GM18909 (cell line): ENCODE measurements around the gene SNRPA1.
"Not testable (repeated sequence)": the region's sequence is repeated elsewhere in the genome, so short reads cannot be mapped to it uniquely, and the experiment has no call there.

ENCODE experiments used
- ATAC-seq: cut with Tn5 transposase; IDR thresholded peaks from one replicate; pipeline ENCODE4 v1.9.1; 2021; ENCODE audit warnings: mild to moderate bottlenecking; ENCODE audit not compliant: unreplicated experiment, poor library complexity

SNRPA1 gene

GRCh38 chr15:101294731-101295606 is at the start of gene SNRPA1:
Gene SNRPA1 (minus strand): TSS chr15:101295248. CDS start chr15:101295178, 70 bp downstream.
- ATAC-seq = peak; percentile 83

GRCh38 chr15:101342056-101342455 is 47.0 kb upstream of the SNRPA1 start:
- ATAC-seq = no peak

DNA sequence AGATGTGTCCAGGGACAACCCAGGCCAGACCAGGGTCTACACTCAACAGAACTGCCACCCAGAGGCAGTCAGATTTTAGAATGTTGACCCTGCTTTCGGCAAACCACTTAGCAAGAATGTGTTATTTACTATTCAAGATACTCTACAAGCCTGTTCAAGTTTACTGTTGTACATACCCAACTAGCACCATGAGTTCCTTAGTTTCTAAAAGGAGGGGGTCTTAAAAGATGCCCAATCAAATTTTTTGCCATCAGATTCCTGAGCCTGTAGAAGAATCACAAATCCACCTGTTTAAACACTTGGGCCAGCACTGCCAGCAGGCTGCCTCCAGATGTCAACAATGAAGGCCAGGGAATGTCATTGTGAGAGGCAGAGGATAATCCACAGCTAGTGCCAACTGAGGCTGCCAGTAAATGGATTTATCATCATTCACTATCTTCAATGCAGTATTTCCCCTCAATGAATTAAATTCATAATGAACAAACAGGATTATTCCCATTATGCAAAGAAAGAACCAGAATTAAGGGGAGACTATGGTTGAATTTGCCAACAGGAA is 43.5 kb upstream of the SNRPA1 start:
- ATAC-seq = no peak

- no peak for ATAC-seq
These were observed 42.9 kb upstream of the SNRPA1 start for GRCh38 chr15:101337976-101338375.

DNA sequence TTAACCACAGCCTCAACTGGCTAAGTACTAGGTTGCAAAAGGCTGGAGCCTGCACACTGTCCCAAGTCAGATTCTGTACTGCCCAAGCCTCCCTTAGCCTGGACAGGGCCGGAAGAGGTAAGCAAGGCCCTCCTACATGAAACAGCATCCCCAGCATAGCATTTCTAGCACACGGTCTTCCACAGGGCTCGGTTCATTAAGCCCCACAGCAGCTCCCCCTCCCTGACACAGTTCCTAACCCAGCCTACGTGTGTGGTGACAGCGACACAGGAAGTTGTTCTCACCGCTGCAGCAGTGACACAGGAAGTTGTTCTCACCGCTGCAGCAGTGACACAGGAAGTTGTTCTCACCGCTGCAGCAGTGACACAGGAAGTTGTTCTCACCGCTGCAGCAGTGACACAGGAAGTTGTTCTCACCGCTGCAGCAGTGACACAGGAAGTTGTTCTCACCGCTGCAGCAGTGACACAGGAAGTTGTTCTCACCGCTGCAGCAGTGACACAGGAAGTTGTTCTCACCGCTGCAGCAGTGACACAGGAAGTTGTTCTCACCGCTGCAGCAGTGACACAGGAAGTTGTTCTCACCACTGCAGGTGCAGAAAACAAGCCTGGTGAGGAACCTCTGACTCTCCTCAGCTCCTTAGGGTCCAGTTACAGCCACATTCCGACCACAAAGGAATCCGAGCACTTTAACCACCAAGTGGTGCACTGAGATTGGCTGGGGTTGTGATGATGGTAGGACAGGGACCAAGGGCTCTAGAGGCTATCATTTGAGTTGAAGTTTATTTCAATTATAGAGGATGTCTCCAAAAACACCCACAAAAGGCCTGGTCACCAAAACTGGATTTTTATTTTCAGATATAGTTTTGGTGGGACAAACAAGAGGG is 39.1 kb upstream of the SNRPA1 start:
- not testable (repeated sequence) for ATAC-seq

DNA sequence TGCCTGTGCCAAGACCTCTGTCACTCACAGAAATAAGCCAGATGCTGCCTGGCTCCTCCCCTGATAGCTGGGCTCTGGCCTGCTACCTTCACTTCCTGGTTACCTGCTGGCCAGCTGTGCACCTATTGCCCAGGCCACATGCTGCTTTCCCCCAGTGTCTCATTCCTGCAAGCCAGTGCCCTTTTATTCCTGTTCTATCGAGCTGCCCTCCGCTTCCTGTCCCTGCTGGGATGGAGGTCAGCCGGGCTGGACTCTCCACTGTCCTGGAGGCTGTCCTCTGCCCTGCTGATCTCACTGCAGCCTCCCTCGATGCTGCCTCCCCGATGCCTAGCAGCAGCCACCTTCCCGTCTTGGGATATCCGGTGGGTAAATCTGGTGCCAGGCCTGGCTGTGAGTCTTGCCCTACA is 37.0 kb upstream of the SNRPA1 start:
- no peak for ATAC-seq

DNA sequence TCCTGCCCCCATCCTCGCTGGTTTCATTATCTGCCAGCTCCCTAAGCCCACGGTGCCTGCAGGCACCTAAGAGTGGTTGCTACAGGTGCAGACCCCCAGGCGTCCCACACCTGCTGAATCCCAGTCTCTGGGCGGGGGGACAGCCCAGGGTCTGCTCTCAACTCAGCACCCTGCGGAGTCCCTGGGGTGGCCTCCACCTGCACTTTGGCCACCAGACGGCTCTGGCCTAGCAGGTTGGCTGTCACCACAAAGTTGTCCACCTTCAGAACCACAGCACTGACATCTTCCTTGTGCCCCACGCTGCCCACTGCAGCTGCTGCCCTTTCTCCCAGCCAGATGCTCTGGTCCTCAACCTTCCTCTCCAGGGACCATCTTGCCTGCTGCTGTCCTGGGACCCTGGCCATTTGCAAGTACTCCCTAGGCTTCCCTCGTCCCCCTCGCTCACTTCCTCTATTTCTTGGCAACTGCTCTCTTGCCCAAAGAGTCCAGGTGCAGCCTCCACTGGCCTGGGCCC is 34.9 kb upstream of the SNRPA1 start:
- no peak for ATAC-seq

DNA sequence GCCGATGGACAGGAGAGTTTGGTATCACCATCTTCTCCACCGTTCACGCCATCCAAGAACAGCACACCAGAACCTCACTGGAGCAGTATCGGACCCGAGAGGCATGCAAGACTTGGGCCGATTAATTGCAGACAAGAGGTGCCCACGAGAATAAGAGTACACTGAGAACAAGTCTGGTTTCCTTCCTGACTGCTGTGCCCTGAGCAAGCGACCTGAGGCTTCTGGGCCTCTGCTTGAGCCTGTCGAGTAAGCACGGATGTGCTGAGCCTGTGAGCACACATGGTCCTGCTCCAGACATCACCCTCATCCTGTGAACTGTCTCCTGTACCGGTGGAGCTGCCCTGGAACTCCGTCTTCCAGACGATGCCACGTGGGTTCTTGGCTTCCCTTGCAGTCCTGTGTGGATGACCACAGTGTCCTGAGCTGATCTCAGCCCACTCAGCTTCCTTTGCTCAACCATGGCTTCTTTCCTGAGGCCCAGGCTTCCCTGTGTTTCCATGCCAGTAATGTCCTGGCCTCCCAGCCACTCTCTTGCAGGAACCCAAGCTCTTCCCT is 34.3 kb upstream of the SNRPA1 start:
- no peak for ATAC-seq

DNA sequence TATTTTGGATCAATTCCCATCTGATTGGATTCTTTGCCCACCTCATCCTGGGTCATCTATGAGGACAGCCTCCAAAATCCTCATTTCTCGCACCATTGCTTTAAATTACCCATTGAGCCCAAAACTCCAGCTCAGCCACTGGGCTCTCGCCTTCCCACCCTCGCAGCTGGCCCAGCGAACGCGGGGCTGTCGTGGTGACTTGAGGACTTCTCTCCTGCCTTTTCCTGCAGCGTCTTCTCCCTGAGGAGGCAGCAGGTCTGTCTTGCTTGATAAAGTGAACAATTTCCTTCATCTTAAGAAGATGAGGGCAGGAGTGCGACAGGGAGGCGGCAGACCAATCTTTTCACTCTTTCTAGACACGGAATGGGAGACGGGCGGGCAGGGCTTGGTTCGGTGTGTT is 33.0 kb upstream of the SNRPA1 start:
- ATAC-seq = no peak

DNA sequence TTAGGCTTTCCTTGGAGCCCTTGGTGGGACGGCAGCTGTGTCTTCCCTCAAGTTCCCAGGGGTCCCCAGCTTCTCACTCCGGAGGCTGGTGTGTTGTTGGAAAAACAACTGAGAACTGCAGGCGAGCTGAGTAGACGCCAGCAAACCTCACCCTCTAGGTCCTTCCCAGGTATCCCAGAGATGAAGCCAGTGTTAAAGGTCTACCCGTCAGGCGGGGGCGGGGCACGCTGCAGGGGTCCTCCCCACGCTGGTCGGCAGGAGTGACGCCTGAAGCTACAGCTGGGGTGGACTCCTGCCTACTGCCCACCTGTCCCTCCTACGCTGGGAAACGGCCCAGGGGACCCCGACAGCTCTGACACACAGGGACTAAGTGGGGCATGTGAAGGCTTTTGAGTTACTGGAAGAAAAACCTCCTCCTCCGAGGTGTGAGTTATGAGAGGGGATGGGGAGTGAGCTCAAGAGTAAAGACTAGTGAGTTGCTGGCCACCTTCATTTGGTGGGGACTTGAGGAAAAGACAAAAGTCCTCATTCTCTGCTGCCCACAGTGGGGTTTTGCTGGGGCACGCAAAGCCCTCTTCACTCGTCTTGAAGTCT is 32.2 kb upstream of the SNRPA1 start:
- ATAC-seq = no peak

DNA sequence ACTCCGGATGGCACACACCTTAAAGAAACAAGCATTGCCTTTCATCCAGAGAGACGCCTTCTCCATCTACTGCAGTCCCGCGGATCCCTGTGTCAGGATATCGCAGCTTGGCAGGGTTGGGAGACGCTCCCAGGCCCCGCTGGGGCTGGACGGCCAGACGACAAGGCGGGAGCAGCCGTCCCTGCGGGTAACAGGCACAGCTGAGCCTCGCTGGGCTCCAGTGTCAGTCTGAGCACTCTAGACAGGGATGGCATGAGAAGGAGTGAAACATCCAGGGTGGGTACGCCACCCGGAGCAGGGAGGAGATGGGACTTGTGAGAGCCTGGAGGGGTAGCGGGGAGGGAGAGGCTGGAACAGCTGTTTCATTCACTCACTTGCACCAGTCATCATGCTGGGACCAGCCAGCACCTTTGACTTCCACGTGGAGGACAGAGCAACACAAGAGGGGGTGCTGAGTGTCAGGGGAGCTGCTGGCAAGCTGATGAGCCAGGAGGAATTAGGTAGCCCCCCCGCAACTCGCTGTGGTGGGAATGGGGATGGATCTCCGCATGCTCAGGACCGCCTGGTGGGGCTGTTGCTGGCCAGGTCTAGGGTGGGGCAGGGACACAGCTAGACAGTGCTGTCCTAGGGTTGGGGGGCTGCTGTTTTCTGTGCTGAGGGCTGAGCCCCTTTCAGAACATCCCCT is 31.6 kb upstream of the SNRPA1 start:
- ATAC-seq = no peak

DNA sequence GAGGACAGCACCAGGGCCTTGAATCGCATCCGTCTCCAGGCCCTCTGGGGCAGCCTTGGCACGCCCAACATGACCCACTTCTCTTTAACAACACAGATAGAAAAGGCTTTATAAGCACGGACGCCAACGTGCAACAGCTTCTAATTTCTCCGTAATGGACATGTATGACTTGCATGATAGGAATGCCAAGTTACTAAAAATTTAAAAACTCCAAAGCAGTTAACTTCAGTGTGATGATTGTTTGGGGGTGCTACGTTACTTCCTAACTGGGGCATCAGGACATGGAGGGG is 30.9 kb upstream of the SNRPA1 start:
- no peak for ATAC-seq

- no peak for ATAC-seq
These were observed 30.4 kb upstream of the SNRPA1 start for GRCh38 chr15:101325263-101326025.

DNA sequence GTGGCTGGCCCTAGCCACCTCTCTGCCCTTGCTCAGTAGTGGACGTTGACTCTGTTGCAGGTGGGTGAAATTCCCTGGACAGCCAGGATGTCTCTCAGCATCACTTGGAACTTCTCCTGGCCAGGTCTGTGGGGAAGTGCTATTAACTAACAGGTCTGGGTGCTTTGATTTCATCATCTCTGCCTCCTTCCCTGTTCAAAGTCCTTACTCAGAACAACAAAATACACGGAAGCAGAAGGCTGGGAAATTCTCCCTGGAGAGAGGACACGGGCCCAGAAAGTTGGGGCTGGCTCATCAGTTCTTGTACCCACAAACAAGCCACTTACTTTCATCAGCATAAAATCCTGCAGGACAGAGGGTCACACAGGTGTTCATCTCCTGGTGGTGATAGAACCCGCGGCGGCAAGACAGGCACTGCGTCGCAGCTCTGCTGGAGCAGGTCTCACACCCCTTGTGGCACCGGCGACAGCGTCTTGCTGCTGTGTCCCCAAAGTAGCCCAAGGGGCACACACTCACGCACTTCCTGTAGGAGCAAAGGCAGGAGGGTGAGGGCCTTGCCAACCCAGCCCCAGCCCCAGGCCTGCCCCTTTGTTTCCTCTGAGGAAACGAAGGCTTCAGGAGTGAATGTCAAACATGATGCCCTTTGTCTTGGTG is 29.6 kb upstream of the SNRPA1 start:
- ATAC-seq = no peak

- ATAC-seq = no peak
These were observed 28.9 kb upstream of the SNRPA1 start for GRCh38 chr15:101323793-101324523.

DNA sequence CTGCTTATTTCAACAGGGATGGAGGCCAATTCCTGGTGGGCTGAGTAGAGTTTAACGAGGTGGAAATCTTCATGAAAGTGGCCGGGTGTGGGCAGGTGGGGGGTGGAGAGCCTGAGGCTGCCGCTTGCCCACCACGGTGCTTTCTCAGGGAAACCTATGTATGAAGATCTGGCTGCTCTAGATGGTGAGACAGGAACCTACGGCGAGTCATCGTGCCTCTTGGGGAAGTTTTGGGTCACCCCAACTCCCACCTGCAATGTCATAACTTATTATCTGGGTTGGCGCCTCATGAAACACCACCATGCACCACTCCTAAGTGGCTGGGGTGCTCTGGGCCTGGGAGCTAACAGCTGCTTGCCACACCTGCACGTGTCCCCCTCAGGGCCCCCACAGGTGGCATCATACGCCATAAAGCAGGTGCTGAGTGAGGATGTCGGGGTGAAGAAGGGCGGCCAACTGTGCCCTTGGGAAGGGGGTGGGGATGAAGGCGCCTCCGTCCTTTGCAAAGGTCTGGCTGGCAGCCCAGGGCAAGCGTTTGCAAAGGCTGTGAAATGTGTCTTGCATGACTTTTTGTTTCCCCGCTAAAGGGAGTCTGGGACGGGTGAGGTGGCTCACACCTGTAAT is 27.9 kb upstream of the SNRPA1 start:
- ATAC-seq = no peak

- no peak for ATAC-seq
These were observed 27.1 kb upstream of the SNRPA1 start for GRCh38 chr15:101322016-101322695.
